HG02610 (cell line): ENCODE results near the gene PAPPA2.

Experiments used
- ATAC-seq: cut with Tn5 transposase; IDR thresholded peaks from one replicate; pipeline ENCODE4 v1.9.1; 2021; ENCODE audit warnings: mild to moderate bottlenecking, moderate library complexity; ENCODE audit not compliant: unreplicated experiment

Gene PAPPA2

DNA sequence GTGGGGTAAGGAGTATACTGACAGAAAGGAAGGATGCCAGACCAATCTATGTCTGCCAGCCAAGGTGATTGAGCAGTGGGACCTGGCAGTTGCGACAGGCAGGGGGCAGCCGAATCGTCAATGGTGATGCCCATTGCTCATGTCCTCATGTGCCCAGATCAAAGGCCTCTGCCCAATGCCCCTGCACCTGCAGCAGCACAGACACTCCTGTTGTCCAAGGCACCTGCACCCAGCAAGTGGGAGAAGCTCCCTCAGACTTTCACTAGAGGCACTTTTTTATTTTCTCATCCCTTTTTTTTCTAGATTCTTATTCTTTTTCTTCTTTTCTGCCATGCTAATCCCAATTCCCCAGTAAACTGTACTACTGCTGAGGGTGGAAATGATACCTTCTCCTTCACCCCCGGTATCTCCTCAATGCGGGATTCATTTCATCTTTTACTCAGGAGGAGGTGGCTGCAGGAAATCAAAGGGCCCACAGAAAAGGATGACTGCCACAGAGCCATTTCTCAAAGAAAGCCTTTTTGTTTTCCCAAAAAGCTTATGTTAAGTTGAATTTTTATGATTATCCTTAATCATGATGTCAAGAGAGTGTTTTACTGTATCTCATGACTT, 332.0 kb downstream of the PAPPA2 start:
- no peak for ATAC-seq

DNA sequence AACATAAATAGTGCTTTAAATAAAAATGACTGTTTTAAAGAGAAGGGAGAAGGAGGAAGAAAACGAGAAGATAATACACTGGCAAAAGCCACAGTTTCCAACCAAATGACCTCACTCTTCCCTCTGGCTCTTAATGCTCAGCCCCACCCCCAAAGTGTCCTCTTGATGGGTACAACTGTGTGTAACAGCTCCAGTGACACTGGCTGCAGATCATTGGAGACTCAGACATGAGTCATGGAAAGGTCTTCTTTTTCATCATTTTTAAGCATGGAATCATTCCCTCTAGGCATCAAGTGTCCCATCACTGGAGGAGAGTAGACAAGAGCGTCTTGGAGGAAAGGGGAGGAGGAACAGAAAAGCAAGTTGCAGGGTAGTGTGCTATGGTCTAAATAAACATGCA, 333.0 kb downstream of the PAPPA2 start:
- ATAC-seq, result no peak

DNA sequence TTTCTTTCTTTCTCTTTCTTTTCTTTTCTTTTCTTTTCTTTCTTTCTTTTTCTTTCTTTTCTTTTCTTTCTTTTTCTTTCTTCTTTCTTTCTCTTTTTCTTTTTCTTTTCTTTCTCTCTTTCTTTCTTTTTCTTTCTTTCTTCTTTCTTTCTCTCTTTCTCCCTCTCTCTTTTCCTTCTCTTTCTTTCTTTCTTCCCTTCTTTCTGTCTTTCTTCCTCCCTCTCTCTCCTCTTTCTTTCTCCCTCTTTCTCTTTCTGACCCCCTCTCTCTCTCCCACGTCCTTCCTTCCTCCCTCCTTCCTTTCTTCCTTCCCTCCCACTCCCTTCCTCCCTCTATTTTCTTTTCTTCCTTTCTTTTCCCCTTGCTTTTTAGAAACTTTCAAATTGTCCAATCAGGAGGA, 333.6 kb downstream of the PAPPA2 start:
- ATAC-seq, result no peak

- no peak for ATAC-seq
These were observed 336.4 kb downstream of the PAPPA2 start for GRCh38 chr1:176799327-176799726.

- no peak for ATAC-seq
These were observed 338.1 kb downstream of the PAPPA2 start for GRCh38 chr1:176800978-176801513.

DNA sequence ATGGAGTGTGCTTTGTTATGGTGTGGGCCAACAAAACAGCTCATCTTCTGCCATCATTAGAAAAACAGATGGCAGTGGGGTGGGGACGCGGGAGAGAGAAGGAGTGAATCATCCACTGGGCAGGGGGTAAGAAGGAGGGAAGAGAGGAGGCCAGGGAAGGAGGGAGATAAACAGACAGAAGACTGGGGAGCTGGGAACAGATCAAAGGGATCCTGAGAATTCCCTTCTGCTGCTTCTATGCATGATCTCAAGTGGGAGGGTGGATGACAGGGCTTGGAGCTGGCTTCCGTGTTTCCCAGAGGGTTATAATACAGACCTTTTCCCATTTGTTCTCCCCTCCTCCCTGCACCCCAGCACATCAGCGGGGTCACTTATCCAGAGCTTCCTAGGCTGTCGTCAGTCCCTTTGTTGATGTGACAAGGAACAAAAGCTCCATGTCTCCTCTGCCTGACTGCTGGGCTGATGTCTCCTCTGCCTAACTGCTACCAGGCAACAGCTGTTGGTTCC, 338.6 kb downstream of the PAPPA2 start:
- no peak for ATAC-seq

DNA sequence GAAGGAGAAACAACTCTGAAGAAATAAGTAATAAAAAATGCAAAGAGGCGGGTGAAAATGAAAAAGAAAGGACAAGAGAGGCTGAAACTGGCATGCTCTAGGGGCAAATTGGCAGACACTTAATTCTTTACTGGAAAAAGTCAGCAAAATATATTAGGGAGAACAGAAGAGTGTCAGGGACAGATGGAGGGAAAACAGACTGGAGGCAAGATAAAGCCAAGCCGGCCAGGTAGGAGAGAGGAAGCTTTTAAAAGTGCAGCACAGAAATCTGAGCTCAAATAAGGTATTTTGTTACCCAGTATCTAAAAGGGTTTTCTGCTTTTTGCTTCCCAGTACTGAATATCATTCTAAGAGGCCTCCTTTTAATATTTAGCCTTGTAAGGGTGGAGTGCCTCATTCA, 339.3 kb downstream of the PAPPA2 start:
- no peak for ATAC-seq

DNA sequence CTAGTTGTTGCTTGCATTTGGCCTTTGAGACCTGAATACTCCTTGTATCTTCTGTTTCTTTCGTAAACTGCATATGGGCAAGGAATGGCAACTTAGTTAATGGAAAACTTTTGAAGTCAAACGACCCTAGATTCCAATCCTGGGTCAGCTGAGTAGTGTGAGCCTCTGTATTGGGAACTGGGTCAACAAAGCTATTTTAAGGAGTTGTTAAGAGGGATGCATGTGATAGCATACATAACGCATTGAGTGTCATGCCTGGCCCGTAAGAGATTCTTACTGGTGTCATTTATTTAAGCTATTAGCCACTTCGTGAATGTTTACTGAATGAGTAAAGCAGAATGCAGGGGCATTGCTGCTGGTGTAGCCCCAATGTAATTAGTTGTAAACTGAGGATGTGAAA, 340.1 kb downstream of the PAPPA2 start:
- no peak for ATAC-seq

DNA sequence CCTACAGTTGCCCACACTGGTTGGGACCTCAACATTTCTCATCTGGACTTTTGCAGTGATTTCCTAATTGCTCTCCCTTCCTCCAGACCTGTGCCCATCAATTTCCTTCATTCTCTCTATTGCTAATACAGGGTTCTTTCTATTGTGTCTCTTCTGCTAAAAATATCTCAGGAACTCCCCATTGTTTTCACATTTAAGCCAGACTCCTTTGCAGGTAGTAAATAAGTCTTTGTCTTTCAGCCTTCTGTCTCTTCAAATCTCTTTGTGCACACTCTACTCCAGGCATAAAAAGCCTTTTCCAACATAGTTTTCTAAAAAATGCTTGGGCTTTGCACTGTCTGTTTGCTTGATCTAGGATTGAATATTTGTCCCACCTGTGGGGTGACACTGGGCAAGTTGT, 340.6 kb downstream of the PAPPA2 start:
- no peak for ATAC-seq

DNA sequence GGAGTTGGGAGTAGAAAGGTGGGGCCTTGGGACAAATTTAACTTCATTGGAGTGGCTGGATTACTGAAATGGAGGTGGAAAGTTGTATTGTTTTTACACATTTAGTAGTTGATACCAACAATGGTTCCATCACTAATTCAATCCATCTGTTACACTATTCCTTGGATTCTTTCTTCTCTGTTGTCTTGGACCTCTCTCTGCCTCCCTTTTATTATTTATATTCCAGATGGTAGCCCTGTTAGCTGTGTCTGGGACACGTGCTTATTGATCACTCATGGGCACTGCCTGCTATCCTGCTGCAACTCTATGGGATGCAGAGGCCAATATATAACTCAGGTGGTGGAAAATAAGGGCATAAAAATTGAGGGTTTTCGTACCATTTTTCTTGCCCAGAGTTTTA, 346.3 kb downstream of the PAPPA2 start:
- no peak for ATAC-seq

- no peak for ATAC-seq
These were observed 348.7 kb downstream of the PAPPA2 start for GRCh38 chr1:176811511-176812288.

DNA sequence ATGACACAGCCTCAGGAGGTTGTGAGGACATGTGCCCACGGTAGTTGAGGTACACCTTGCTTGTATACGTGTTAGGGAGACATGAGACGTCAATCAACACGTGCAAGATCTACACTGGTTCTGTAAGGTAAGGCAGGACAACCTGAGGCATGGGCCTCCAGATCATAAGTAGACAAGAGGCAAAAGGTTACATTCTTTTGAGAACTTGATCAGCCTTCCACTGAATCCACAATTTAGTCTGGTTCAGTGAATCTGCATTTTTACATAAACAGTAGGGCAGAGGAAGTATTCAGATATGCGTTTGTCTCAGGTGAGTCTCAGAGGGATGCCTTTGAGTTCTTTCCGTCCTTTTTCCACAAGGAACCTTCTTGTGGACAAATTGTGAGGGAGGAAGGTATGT, 352.6 kb downstream of the PAPPA2 start:
- no peak for ATAC-seq

DNA sequence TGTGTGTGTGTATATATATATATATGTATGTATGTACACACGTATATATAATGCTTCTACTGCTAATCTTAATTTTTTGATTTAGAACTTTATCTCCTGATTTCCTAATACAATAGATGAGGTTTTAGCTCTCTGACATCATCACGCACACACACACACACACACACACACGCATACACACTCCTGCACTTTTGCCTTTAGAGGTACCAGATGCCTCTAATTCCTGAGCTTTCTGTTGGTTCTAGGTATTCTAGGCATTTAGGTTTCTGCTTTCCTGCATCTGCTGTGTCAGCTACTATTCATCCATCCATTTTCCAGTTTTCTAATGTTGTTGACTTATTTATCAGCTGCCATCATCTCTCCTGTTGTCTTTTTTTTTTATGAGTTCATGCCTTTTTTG, 353.3 kb downstream of the PAPPA2 start:
- ATAC-seq, result no peak

GRCh38 chr1:176820391-176821031, 357.5 kb downstream of the PAPPA2 start:
- no peak for ATAC-seq

GRCh38 chr1:176826265-176826664, 363.3 kb downstream of the PAPPA2 start:
- no peak for ATAC-seq

- no peak for ATAC-seq
These were observed 366.3 kb downstream of the PAPPA2 start for GRCh38 chr1:176829261-176829660.

DNA sequence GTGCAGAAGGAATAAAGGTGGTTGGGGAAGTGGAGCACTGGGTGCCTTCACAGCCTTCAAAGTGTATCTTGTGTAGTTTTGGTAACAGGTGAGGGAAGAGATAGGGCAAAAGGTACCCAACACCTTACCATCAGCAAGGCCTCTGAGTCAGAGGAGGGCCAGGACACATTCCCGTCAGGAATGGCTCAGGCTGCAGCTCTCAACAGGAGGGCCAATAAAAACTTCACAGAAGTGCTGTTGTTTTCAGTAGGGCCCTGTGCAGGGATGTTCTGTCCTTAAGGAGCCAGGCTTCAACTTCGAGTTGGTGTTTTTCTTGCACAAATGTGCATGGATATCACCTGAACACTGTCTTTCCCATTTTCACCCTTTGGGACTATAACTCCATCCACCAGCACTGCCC, 368.2 kb downstream of the PAPPA2 start:
- ATAC-seq, result no peak

GRCh38 chr1:176837708-176838107, 374.7 kb downstream of the PAPPA2 start:
- ATAC-seq, result no peak

- ATAC-seq, result no peak
These were observed 375.5 kb downstream of the PAPPA2 start for GRCh38 chr1:176838276-176838995.

GRCh38 chr1:176839216-176839615, 376.2 kb downstream of the PAPPA2 start:
- no peak for ATAC-seq

DNA sequence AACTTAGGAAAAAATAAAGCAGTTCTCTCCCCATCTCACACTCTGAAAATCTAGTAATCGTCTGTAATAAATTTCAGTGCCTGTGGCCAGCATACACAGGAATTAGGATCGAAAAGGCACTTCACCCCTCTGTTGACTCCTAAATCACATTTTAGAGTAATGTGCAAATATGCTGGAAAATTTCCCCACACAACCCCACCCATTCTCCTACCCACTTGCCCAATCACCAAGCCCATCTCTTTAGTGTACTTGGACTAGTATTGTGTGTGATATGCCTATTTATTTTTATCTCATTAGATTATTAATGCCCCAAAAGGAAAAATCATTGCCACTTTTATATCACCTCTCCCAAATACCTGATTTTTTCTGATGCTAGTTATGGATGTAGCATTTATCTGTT, 378.3 kb downstream of the PAPPA2 start:
- no peak for ATAC-seq
